Measurements from ENCODE around the gene SLC12A2.

Gene SLC12A2

DNA sequence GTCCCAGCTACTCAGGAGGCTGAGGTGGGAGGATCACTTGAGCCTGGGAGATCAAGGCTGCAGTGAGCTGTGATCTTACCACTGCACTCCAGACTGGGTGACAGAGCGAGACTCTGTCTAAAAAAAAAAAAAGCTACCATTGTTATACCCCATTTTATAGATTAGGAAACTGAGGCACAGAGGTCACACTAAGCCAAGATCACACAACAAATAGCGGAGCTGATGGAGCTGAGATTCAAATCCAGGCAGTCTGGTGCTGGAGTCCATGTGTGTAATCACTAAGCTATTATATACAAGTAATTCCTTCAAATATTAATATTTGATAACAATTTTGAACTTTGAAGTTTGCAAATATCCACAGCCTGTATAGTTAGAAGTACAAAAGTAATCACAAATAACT lies 6.0 kb upstream of the SLC12A2 start:
- Histone ChIP-seq H3K27ac (ENCODE audit: low read length) (no peak overlapping the region), H3K36me3 (ENCODE audit: control insufficient read depth in 1 of 2, insufficient read depth in 2 of 2, low read length in 2 of 2) (peaks cover 0 to 7% of the 10 kb centered on the region in 2 donors), H3K4me1 (ENCODE audit: control insufficient read depth in 1 of 2, insufficient read depth in 2 of 2, low read length in 2 of 2) (peaks cover 4 to 25% of the 10 kb centered on the region in 2 donors)

DNA sequence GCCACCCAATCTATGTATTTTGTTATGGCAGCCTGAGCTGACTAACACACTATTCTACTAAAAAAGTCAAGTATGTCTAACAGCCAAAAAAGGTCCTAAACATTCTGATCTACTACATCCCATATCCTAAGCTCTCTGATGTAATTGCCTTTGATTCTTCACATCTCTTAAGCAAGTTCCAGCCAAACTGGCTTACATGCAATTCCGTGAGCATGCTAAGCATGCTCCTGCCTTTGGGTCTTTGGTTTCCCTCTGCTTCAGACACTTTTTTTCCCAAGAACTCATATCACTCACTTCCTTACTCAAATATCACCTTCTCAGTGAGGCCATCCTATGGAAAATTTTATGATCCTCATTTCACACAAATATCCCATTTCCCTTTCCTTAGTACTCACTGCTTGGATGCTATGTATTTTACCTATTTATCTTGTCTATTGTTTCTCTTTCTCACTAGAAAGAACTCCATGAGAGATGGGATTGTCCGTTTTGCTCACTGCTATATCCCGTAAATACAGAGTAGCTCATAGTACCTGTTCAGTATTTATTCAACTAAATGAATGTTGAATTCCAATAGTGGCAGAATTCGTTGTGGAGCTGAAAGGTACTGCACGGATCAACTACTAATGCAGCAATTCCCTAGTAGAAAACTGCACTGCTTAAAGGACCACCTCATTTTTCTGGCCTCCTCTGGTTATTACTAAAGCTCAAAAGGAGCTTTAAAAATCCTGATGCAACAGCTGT lies 2.3 kb upstream of the SLC12A2 start:
- Histone ChIP-seq H3K27me3 (ENCODE audit: low read depth, low read length) (no peaks in the 10 kb centered on the region), H3K27ac (ENCODE audit: low read length) (peak overlapping the region; percentile 40), H3K36me3 (ENCODE audit: control insufficient read depth in 1 of 2, insufficient read depth in 2 of 2, low read length in 2 of 2) (peaks cover 0 to 3% of the 10 kb centered on the region in 2 donors), H3K4me3 (ENCODE audit: low read depth in 1 of 2, low read length in 2 of 2) (peak overlapping the region; percentile 52 to 87), H3K9me3 (ENCODE audit: control insufficient read depth in 1 of 2, low read length in 2 of 2) (no peaks in the 10 kb centered on the region), H3K4me1 (ENCODE audit: control insufficient read depth in 1 of 2, insufficient read depth in 2 of 2, low read length in 2 of 2) (peaks cover 4 to 36% of the 10 kb centered on the region in 2 donors)

More for the DNA sequence above, 6.0 kb upstream of the SLC12A2 start:
- Histone ChIP-seq H3K9me3 (ENCODE audit: control insufficient read depth in 1 of 2, low read length in 2 of 2) (no peaks in the 10 kb centered on the region), H3K4me3 (ENCODE audit: low read depth in 1 of 2, low read length in 2 of 2) (no peak overlapping the region), H3K27me3 (ENCODE audit: low read depth, low read length) (no peaks in the 10 kb centered on the region)

DNA sequence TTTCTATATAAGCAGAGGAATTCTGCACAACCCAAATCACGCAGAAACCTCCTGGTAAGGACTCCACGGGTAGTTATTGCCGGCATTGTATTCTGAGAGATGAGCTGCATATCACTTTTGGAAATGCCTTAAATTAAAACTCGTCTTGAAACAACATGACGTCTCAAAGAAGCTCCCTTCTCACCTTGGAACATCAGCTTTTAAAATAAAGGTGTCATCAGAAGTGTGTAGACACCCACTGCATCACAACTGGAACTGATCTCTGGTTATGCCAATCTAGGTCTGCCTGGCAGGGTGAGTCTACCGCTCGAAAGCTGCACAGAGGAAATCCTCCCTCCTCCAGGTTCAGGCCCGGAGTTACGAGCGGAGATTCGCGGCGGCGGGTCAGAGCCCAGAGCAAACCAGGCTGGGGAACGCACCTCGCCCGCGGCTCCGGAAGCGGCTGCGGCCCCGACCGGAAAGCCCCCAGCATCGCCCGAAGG lies 974 bp upstream of the SLC12A2 start:
- H3K4me3 ChIP-seq (ENCODE audit: low read depth in 1 of 2, low read length in 2 of 2) = peak overlapping the region; percentile 87 to 91
- H3K27ac ChIP-seq (ENCODE audit: low read length) = peak overlapping the region; percentile 94
- no peaks in the 10 kb centered on the region for H3K9me3 ChIP-seq (ENCODE audit: control insufficient read depth in 1 of 2, low read length in 2 of 2)
- peaks cover 4 to 44% of the 10 kb centered on the region in 2 donors for H3K4me1 ChIP-seq (ENCODE audit: control insufficient read depth in 1 of 2, insufficient read depth in 2 of 2, low read length in 2 of 2)
- peaks cover 0 to 3% of the 10 kb centered on the region in 2 donors for H3K36me3 ChIP-seq (ENCODE audit: control insufficient read depth in 1 of 2, insufficient read depth in 2 of 2, low read length in 2 of 2)
- no peaks in the 10 kb centered on the region for H3K27me3 ChIP-seq (ENCODE audit: low read depth, low read length)

DNA sequence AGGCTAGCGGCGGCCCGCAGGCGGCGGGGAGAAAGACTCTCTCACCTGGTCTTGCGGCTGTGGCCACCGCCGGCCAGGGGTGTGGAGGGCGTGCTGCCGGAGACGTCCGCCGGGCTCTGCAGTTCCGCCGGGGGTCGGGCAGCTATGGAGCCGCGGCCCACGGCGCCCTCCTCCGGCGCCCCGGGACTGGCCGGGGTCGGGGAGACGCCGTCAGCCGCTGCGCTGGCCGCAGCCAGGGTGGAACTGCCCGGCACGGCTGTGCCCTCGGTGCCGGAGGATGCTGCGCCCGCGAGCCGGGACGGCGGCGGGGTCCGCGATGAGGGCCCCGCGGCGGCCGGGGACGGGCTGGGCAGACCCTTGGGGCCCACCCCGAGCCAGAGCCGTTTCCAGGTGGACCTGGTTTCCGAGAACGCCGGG lies 253 bp downstream of the SLC12A2 start:
- peak overlapping the region; percentile 87 to 88 for H3K4me3 ChIP-seq (ENCODE audit: low read depth in 1 of 2, low read length in 2 of 2)
- H3K27ac ChIP-seq (ENCODE audit: low read length) = peak overlapping the region; percentile 73
- H3K9me3 ChIP-seq (ENCODE audit: control insufficient read depth in 1 of 2, low read length in 2 of 2) = no peaks in the 10 kb centered on the region
- H3K4me1 ChIP-seq (ENCODE audit: control insufficient read depth in 1 of 2, insufficient read depth in 2 of 2, low read length in 2 of 2) = peaks cover under 1 to 44% of the 10 kb centered on the region in 2 donors
- H3K27me3 ChIP-seq (ENCODE audit: low read depth, low read length) = no peaks in the 10 kb centered on the region
- peaks cover 0 to 3% of the 10 kb centered on the region in 2 donors for H3K36me3 ChIP-seq (ENCODE audit: control insufficient read depth in 1 of 2, insufficient read depth in 2 of 2, low read length in 2 of 2)

DNA sequence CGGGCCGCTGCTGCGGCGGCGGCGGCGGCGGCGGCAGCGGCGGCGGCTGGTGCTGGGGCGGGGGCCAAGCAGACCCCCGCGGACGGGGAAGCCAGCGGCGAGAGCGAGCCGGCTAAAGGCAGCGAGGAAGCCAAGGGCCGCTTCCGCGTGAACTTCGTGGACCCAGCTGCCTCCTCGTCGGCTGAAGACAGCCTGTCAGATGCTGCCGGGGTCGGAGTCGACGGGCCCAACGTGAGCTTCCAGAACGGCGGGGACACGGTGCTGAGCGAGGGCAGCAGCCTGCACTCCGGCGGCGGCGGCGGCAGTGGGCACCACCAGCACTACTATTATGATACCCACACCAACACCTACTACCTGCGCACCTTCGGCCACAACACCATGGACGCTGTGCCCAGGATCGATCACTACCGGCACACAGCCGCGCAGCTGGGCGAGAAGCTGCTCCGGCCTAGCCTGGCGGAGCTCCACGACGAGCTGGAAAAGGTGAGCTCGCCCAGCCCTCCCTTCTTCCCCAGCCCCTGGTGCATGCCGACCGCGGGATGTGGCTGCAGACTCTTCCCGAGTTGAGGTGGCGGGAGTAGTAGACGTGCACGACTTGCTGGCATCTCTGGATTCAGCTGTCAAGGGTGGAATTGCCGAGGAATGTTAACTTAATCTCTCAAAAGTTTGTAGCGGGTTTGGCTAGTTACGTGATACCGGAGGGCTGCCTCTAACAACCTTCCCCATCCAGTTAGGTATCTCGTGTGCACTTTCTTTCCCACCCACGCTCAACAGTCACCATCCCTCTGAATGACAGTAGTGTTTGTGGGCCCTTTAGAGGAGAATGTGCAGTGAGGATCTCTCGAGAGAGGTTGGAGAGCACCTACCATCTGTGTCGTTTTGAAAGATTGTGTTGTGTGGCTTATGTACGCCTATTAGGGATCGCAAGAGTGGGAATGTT lies 932 bp downstream of the SLC12A2 start:
- Histone ChIP-seq H3K4me3 (ENCODE audit: low read depth in 1 of 2, low read length in 2 of 2) (peak overlapping the region; percentile 87 to 88), H3K36me3 (ENCODE audit: control insufficient read depth in 1 of 2, insufficient read depth in 2 of 2, low read length in 2 of 2) (peaks cover 2 to 3% of the 10 kb centered on the region in 2 donors), H3K27me3 (ENCODE audit: low read depth, low read length) (no peaks in the 10 kb centered on the region), H3K9me3 (ENCODE audit: control insufficient read depth in 1 of 2, low read length in 2 of 2) (no peaks in the 10 kb centered on the region), H3K4me1 (ENCODE audit: control insufficient read depth in 1 of 2, insufficient read depth in 2 of 2, low read length in 2 of 2) (peaks cover 0 to 43% of the 10 kb centered on the region in 2 donors), H3K27ac (ENCODE audit: low read length) (peak overlapping the region; percentile 73)

DNA sequence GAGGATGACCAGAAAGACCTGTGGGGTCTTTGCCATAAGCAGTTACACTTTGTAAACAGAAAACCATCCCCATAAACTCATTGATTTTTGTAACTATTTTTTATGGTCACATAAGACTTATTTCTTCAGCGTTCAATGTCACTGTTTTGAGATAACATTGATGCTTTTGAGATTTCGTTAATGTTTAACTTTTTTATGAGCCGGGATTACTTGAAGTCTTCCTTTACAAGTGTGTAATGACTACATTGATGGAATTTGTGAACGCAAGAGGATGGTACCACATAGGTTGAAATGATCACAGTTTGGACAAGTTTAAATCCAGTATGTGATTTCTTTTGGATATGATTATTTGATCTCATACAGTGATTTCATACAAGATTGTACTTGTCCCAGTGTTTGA lies 1.8 kb downstream of the SLC12A2 start:
- Histone ChIP-seq H3K4me3 (ENCODE audit: low read depth in 1 of 2, low read length in 2 of 2) (peak overlapping the region; percentile 87 to 88), H3K27ac (ENCODE audit: low read length) (peak overlapping the region; percentile 73)

DNA sequence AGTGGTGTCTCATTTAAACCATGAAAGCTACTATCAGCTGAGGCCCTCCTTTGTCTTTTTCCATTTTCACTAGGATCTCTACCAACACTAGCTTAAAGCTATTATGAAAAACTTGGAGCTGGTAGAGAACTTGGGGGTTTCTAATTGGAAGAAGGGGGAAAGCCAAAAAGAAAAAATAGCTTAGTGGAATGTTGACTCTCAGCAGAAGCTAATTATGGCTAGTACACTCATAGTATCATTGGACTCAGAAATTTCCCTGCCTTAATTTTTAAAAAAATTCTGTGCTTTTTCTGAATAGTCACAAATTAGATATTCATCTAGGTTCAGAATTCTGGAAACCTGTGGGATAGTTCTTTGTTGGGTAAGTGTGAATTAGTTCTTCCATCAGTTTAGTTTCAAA lies 8.0 kb downstream of the SLC12A2 start:
- H3K27me3 ChIP-seq (ENCODE audit: low read depth, low read length) = no peaks in the 10 kb centered on the region
- H3K36me3 ChIP-seq (ENCODE audit: control insufficient read depth in 1 of 2, insufficient read depth in 2 of 2, low read length in 2 of 2) = peaks cover under 1 to 3% of the 10 kb centered on the region in 2 donors
- H3K4me1 ChIP-seq (ENCODE audit: control insufficient read depth in 1 of 2, insufficient read depth in 2 of 2, low read length in 2 of 2) = peaks cover 0 to 5% of the 10 kb centered on the region in 2 donors
- H3K27ac ChIP-seq (ENCODE audit: low read length) = no peak overlapping the region
- peaks cover 0 to 2% of the 10 kb centered on the region in 2 donors for H3K9me3 ChIP-seq (ENCODE audit: control insufficient read depth in 1 of 2, low read length in 2 of 2)
- H3K4me3 ChIP-seq (ENCODE audit: low read depth in 1 of 2, low read length in 2 of 2) = no peak overlapping the region

More for the DNA sequence above, 1.8 kb downstream of the SLC12A2 start:
- Histone ChIP-seq H3K4me1 (ENCODE audit: control insufficient read depth in 1 of 2, insufficient read depth in 2 of 2, low read length in 2 of 2) (peaks cover 0 to 34% of the 10 kb centered on the region in 2 donors), H3K36me3 (ENCODE audit: control insufficient read depth in 1 of 2, insufficient read depth in 2 of 2, low read length in 2 of 2) (peaks cover 3% of the 10 kb centered on the region in 2 donors), H3K9me3 (ENCODE audit: control insufficient read depth in 1 of 2, low read length in 2 of 2) (no peaks in the 10 kb centered on the region), H3K27me3 (ENCODE audit: low read depth, low read length) (no peaks in the 10 kb centered on the region)

DNA sequence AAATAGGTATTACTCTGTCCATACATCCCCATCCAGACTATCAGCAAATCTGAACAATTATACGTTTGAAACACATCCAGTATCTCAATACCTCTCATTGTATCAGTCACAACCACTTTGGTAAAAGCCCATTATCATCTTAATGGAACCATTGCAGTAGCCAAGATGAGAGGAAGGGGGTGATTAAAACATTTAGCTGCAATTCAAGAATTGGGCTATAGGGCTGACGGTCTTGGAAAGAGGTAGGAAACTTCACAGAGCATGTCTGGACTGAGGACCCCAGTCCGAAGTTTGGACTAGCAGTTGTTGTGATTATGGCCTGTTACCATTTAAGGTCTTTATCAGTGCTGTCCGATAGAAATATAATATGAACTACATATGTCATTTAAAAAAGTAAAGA lies 8.6 kb downstream of the SLC12A2 start:
- no peak overlapping the region for H3K27ac ChIP-seq (ENCODE audit: low read length)
- no peaks in the 10 kb centered on the region for H3K27me3 ChIP-seq (ENCODE audit: low read depth, low read length)
- H3K4me1 ChIP-seq (ENCODE audit: control insufficient read depth in 1 of 2, insufficient read depth in 2 of 2, low read length in 2 of 2) = no peaks in the 10 kb centered on the region
- peaks cover 3 to 6% of the 10 kb centered on the region in 2 donors for H3K36me3 ChIP-seq (ENCODE audit: control insufficient read depth in 1 of 2, insufficient read depth in 2 of 2, low read length in 2 of 2)
- peaks cover 0 to 8% of the 10 kb centered on the region in 2 donors for H3K9me3 ChIP-seq (ENCODE audit: control insufficient read depth in 1 of 2, low read length in 2 of 2)
- H3K4me3 ChIP-seq (ENCODE audit: low read depth in 1 of 2, low read length in 2 of 2) = peak overlapping the region in 1 of 2 donors; percentile 22

DNA sequence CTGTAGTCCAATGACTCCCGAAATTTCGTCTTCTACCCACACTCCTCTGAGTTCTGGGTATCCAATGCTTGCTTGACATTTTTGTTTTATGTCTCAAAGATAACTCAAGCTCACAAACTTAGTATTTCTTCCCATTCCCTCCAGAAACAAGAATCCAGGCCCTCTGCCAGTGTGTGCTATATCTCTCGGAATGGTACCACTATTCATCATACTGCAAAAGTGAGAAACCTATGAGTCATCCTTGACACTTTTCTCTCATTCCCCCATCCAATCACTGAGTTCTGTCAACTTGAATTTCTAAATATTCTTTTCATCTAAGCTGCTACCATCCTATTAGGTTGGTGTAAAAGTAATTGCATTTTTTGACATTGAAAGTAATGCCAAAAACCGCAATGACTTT lies 9.8 kb downstream of the SLC12A2 start:
- no peaks in the 10 kb centered on the region for H3K27me3 ChIP-seq (ENCODE audit: low read depth, low read length)
- no peak overlapping the region for H3K27ac ChIP-seq (ENCODE audit: low read length)
- H3K36me3 ChIP-seq (ENCODE audit: control insufficient read depth in 1 of 2, insufficient read depth in 2 of 2, low read length in 2 of 2) = peaks cover 3 to 6% of the 10 kb centered on the region in 2 donors
- H3K4me3 ChIP-seq (ENCODE audit: low read depth in 1 of 2, low read length in 2 of 2) = no peak overlapping the region
- H3K9me3 ChIP-seq (ENCODE audit: control insufficient read depth in 1 of 2, low read length in 2 of 2) = peaks cover 0 to 15% of the 10 kb centered on the region in 2 donors
- H3K4me1 ChIP-seq (ENCODE audit: control insufficient read depth in 1 of 2, insufficient read depth in 2 of 2, low read length in 2 of 2) = no peaks in the 10 kb centered on the region

DNA sequence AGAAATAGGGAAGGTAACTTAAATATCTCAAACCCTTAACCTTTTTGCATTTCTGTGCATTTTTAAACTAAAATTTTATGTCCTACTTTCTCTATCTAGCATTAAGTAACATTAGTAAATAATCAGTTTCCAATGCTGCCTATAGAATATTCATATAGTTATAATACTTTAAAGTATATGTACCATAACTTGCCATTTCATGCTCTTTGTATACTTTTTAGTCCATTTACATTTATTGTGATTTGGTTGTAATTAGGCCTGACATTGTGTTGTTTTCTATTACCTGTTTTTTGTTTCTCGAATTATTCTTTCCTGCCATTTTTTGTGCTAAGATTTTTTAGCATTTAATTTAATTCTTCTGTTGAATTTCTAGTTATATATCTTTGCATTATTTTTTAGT lies 13.7 kb downstream of the SLC12A2 start:
- no peaks in the 10 kb centered on the region for H3K27me3 ChIP-seq (ENCODE audit: low read depth, low read length)
- H3K4me3 ChIP-seq (ENCODE audit: low read depth in 1 of 2, low read length in 2 of 2) = no peak overlapping the region
- peaks cover 0 to 19% of the 10 kb centered on the region in 2 donors for H3K9me3 ChIP-seq (ENCODE audit: control insufficient read depth in 1 of 2, low read length in 2 of 2)
- peaks cover 0 to 6% of the 10 kb centered on the region in 2 donors for H3K36me3 ChIP-seq (ENCODE audit: control insufficient read depth in 1 of 2, insufficient read depth in 2 of 2, low read length in 2 of 2)
- H3K4me1 ChIP-seq (ENCODE audit: control insufficient read depth in 1 of 2, insufficient read depth in 2 of 2, low read length in 2 of 2) = peaks cover 0 to 8% of the 10 kb centered on the region in 2 donors
- no peak overlapping the region for H3K27ac ChIP-seq (ENCODE audit: low read length)

DNA sequence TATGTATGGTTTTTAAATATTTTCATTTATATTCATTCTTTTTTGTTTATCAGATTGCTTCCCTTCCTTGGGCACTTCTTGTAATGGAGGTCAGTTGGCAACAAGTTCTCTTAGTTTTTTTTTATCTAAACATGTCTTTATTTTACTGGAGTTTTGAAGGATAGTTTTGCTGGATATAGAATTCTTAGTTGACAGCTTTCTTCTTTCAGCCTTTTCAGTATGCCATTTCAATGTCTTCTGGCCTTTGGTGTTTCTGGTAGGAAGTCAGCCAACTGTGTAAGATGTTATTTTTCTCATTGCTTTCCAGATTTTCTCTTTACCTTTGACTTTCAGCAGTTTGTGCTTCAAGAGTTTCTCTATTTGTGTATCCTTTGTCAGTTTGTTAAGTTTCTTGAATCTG lies 14.2 kb downstream of the SLC12A2 start:
- H3K9me3 ChIP-seq (ENCODE audit: control insufficient read depth in 1 of 2, low read length in 2 of 2) = peaks cover 0 to 19% of the 10 kb centered on the region in 2 donors
- peaks cover 0 to 8% of the 10 kb centered on the region in 2 donors for H3K4me1 ChIP-seq (ENCODE audit: control insufficient read depth in 1 of 2, insufficient read depth in 2 of 2, low read length in 2 of 2)
- no peak overlapping the region for H3K27ac ChIP-seq (ENCODE audit: low read length)
- H3K36me3 ChIP-seq (ENCODE audit: control insufficient read depth in 1 of 2, insufficient read depth in 2 of 2, low read length in 2 of 2) = peaks cover 0 to 6% of the 10 kb centered on the region in 2 donors
- H3K27me3 ChIP-seq (ENCODE audit: low read depth, low read length) = no peaks in the 10 kb centered on the region
- H3K4me3 ChIP-seq (ENCODE audit: low read depth in 1 of 2, low read length in 2 of 2) = no peak overlapping the region
